Posterior vena cava (tissue), 2 donors: ENCODE data around the gene ZNF768. TPM values are rescaled to one million over a fixed set of nuclear protein-coding genes. Genes with fewer than 3 reads are reported as not detected.

ENCODE experiments used
- DNase-seq: peaks from one replicate; pipeline ENCODE4 v3.0.0-alpha.2; 2020; ENCODE audit warnings: low spot score
- intact Hi-C, 2 donors: fragments of 100-400 bp; cut with DNase I; formaldehyde crosslinking; loops; one replicate each; pipeline versions ENCODE4 v1.14.1 to v1.14.2; 2022 to 2023
- long read RNA-seq, 2 donors: library from polyadenylated mRNA; unstranded; transcript quantifications; one replicate each; pipeline ENCODE4 v2.0.0, GENCODE V29; 2020 to 2021
- total RNA-seq, 2 donors: library from RNA; stranded (reverse); fragmentation: NEBNext Ultra II Directional; extraction: Animal tissue kit (Norgen Biotek cat#: 25700); gene quantifications; one replicate each; pipeline ENCODE4 v1.2.1, GENCODE V29; 2021
- donor health status: DM: yes; HTN: yes; CAD: no.
- donor health status: DM: yes; HTN: yes; CAD: no.

ZNF768 gene
- 10 to 100 TPM; 21.9 to 27.3 TPM for total RNA-seq
- long read RNA-seq, donor 1, partial matches to known transcripts: 0 of 9 reads
- long read RNA-seq, donor 1, other reads (novel, unspliced or antisense): 8 of 9 reads
- long read RNA-seq, donor 2, partial matches to known transcripts: 0 of 29 reads
- long read RNA-seq, donor 2, other reads (novel, unspliced or antisense): 25 of 29 reads

DNA sequence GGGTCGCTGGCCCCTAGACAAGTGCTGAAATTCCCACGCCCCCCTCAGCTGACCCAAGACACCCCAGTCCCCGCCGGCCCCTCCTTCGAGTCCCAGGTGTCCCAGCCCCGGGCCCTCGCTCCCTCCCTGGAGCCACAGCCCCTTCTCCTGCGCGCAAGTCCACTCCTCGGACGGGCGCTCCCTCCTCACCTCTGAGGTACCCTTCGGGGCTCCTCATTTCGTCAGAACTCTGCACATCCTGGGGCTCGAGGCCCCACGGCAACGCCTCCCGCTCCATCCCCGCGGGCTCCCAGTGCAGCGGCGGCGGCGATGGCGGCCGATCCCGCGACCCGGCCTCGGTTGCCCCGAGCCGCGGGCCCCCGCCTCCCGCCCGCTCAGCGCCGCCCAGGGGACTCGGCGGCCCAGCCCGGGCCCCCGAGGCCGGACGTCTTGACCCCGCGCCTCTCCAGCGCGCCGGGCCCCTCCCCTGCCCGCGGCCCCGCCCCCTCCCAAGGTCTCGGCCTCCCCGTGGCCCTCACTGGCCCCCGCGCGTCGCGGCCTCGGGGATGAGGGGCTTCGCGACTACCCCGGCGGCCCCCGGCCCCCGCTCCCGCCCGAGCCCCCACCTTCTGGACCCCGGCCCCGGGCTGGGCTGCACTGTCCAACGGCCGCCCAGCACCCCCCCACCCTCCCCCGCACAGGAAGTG is at the start of gene ZNF768:
Gene ZNF768, minus strand, starts transcription at position 430 of the 686 bp plus-strand sequence. Its CDS starts 153 bp downstream, at position 277.
- peak; percentile 86 for DNase-seq
- intact Hi-C loops: loop anchor here (10.0 kb wide), 2 partner anchors 59 to 81 kb away; partner anchors contain the start of genes SEPHS2 (in 1 of the 2) and ZNF785 (in 1 of the 2)

DNA sequence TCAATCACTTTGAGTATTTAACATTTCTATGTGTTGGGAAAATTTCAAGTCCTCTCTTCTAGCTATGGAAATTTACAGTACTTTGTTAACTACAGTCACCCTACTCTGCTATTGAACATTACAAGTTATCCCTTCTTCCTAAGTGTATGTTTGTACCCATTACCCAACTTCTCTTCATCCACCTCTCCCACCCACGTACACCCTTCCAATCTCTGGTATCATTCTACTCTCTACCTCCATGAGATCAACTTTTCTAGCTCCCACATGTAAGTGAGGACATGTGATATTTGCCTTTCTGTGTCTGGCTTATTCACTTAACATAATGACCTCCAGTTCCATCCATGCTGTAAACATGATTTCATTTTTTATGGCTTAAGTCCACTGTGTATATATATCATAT is 48.3 kb upstream of the ZNF768 start:
- intact Hi-C loops: no loop called here
- no peak for DNase-seq

DNA sequence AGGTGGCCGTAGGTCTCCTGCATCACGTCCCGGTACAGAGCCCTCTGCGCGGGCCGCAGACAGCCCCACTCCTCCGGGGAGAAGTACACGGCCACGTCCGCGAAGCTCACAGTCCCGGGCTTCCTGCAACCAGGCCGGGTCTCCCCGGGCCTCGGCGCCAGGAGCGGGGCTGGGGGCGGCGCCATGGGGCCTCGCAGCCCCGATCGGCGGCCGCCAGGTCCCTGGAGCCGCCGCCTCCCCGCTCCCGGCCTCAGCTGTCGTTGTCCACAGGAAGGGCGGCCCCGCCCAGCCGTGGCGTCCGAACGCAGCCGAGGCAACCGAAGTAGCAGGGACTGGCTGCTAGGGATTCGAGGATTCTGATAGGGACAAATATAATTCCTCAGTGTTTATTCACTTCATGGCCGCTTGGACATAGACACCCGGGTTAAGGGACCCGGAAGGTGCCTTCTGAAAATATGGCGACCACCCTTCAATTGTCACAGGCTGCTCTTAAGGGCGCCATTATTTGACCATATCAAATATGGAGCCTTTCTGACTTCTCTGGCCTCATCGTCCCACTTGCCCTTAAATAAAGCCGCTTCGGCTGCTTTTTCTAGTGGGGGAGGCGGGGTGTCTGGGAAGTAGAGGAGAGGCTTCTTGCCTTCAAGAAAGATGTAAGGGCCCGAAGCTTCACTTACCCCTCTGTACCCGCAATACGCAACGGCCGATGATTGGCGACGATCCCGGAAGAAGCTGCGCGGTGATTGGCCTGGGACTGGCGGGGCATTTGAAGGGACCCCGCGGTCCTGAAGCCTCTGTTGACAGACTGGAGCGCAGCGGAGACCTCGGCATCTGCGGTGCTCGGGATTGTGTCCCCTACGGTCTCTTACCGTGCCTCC is 45.3 kb upstream of the ZNF768 start, which contains the start of gene ZNF688:
Gene ZNF688, minus strand, starts transcription at position 270 of the 878 bp plus-strand sequence. Its CDS starts 85 bp downstream, at position 185.
- intact Hi-C loops: no loop called here

DNA sequence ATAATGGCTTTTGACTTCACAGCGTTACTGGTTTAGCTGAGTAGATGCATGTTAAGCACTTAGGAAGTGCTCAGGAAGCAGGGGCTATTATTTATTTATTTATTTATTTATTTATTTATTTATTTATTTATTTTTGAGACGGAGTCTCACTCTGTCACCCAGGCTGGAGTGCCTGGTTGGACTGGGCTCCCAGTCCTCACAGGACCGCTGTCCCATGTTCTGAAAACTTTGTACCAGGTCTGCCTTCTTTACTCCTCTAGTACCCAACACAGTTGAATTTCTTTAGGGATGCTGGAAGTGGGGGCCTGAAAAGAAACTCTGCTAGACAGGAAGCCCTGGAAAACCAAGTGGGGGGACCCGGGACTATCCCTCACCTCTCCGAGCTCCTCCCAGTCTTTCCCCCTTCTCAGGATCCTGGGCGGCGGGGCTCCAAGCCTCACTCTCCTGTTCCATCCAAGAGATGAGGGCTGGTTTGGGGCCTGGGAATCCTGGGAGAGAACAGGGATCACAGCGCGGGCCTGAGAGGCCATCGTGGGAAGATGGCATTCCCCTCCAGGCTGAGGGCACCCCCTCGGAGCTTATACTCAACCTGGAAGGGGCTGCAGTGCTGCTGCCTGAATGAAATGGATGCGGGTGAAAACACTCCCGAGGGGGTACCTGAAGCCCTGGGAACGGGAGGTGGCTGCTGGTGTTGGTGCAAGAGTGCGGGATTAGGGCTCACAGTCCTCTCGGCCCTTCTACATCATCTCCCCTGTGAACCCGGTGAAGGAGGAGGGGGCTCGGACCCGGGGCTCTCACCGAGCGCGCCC is 44.5 kb upstream of the ZNF768 start:
- intact Hi-C loops: no loop called here
- no peak for DNase-seq

More for the DNA sequence above, 45.3 kb upstream of the ZNF768 start, which contains the start of gene ZNF688:
- peak; percentile 99 for DNase-seq

DNA sequence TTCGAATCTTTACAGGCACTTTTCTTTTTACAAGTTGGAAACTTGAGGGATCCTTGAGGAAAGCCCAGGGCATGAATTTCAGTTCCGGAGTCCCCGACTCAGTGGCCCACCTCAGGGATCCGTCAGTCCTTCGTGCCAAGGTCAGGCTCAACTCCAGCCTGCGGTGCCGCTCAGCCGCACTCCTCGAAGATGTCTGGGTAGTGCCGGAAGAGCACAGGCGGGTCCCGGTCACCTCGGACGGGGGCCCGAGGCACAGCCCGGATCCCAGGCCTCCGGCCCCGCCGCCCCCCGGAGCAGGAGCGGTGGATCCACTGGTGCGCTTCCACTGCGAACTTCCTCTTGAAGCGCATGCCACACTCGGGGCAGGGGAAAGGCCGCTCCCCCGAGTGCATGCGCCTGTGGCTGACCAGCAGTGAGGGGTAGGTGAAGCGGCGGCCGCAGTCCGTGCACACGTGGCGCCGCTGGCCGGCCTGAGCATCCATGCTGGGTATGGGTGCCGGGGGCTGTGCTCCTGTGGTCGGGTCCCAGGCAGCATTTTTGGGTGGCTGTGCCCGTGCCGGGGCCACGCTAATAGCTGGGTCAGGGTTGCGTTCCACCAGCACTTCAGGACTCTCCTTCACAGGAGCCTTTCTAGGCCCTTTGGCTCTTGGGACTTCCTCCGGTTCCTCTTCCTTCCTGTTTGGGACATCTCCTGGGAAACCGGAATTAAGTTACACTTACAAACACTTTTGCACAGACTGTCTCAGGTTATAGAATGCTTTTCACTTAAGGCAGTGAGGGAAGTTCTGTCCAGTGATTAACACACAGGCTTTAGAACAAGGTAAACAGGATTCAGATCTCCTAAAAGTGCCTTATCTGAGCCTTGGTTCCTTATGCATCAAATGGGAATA is 43.6 kb upstream of the ZNF768 start:
- intact Hi-C loops: no loop called here
- DNase-seq: no peak

DNA sequence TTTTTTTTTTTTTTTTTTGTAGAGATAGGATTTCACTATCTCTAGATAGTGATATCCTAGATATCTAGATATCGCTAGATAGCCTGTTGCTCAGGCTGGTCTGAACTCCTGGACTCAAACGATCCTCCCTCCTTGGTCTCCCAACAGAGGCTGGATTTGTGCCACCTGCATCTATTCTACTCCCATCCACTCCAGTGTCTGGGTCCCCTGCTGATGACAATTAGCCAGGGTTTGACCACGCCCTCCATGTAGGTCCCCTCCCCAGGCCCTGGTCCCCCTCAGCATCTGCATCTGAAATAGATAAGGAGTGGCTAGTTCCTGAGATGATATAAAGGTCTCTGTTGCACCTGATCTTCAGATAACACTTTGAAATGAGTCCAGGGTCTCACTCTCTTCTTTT is 42.9 kb upstream of the ZNF768 start:
- intact Hi-C loops: no loop called here
- DNase-seq: no peak

DNA sequence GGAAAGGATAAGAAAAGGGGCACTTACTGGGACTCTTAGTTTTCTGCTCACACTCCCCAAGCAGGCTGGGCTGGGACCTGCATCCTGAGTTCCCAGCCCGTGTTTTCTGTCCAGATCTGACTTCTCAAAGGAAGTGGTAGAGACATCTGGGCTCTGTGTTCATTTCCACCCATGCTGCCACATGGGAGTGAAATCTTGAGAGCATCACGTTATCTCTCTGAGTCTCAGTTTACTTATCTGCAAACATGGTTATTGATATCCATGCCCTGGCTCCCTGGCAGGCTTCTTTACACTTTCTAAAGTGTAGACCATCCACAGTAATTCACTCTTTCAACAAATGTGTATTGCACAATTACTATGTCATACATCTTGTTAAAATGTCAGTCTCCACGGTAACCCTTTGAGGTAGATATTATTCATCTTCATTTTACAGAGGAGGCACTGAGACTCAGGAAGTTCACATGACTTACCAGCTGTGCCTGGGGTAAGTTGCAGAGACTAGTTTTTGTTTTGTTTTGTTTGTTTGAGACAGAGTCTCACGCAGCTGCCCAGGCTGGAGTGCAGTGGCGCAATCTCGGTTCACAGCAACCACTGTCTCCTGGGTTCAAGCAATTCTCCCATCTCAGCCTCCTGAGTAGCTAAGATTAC is 41.7 kb upstream of the ZNF768 start:
- intact Hi-C loops: loop anchor here in 1 of 2 donors (1.0 kb wide), 1 partner anchor 36 kb away; no protein-coding TSS in a partner anchor
- DNase-seq: no peak

DNA sequence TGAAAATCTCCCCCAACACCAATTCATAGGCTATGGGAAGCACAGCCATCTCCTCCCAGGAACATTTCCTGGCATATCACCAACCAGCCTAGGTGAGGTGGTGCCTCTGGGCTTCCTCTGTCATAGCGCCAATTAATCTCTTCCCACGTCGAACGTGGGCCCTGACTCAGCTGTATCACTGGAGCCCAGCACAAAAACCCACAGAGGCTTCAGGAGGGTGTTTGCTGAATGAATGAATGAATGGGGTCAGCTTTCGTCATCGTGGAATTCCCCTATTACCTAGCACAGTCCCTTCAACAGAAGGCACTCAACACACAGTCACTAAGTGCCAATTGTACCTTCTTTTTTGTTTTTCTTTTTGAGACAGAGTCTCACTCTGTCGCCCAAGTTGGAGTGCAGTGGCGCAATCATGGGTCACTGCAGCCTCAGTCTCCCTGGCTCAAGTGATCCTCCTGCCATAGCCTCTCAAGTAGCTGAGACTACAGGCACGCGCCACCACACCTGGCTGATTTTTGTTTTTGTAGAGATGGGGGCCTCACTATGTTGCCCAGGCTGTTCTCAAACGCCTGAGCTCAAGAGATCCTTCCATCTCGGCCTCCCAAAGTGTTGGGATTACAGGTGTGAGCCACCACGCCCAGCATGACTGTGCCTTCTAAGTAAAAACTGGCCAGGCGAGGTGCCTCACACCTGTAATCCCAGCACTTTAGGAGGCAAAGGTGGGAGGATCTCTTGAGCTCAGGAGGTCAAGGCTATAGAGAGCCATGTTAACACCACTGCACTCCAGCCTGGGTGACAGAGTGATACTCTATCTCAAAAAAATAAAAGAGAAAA is 41.0 kb upstream of the ZNF768 start:
- intact Hi-C loops: no loop called here
- DNase-seq: no peak

DNA sequence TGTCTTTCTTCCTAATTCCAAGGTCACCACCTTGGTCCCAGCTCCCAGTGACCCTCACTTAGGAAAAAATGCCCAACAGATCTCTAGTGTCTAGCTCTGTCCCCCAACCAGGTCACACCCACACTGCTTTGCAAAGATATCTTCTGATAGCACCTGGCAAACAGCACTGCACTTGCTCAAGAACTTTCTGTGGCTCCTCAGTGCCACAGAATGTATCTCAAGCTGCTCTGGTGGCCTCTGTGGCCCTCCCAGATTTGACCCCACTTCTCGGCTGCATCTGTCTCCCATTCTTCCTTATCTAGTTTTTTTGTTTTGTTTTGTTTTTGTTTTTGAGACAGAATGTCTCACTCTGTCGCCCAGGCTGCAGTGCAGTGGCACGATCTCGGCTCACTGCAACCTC is 40.2 kb upstream of the ZNF768 start:
- no peak for DNase-seq
- intact Hi-C loops: no loop called here

DNA sequence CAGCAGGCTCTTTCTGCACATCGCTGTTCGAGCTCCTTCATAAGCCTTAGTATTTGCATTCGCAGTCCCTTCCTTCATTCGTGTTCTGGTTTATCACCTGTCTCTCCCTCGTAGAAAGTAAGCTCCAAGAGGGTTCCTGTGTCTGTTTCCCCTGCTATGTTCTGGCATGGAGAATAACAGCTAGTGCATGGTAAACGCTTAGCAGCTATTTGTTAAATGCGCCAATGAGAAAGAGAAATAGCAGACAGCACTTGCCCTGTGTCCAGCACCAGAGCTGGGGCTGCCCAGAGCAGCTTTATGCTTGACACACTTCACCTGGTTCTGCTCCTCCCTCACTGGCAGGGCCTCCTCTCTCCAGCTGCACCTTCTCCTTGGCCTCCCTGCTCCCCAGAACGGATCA is 39.6 kb upstream of the ZNF768 start:
- no peak for DNase-seq
- intact Hi-C loops: no loop called here

DNA sequence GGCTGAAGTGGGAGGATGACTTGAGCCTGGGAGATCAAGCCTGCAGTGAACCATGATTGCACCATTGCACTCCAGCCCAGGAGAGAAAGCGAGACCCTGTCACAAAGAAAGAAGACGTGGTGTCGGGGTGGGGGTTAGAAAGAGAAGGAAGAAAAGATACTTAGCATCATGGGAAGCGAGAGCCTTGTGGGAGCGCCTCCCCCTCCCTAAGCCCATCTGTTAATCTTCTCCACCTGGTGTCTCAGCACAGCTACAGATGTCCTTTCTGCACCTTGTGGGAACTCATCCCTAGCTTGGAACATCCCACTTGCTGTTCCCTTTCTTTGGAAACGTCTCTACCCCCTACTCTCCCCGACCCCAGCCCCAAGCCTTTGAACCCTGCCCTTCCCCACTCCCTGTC is 39.2 kb upstream of the ZNF768 start:
- intact Hi-C loops: no loop called here

DNA sequence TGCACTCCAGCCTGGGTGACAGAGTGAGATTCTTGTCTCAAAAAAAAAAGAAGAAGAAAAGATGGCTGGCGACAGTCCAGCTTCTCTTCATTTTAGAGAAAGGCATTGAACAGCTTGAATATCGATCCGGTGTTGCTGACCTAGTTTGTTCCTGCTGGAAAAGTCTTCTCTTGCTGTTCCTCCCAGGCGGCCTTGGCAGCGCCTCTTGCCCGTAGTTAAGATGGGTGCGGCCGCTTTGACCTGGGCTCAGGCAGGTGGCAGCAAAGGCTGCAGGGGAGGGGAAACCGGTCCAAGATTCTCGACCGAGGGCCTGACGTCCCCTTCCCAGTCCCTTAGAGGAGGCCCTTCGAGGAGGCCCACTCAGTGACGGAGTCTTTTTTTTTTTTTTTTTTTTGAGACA is 35.7 kb upstream of the ZNF768 start:
- no peak for DNase-seq
- intact Hi-C loops: no loop called here

More for the DNA sequence above, 39.2 kb upstream of the ZNF768 start:
- DNase-seq: no peak

DNA sequence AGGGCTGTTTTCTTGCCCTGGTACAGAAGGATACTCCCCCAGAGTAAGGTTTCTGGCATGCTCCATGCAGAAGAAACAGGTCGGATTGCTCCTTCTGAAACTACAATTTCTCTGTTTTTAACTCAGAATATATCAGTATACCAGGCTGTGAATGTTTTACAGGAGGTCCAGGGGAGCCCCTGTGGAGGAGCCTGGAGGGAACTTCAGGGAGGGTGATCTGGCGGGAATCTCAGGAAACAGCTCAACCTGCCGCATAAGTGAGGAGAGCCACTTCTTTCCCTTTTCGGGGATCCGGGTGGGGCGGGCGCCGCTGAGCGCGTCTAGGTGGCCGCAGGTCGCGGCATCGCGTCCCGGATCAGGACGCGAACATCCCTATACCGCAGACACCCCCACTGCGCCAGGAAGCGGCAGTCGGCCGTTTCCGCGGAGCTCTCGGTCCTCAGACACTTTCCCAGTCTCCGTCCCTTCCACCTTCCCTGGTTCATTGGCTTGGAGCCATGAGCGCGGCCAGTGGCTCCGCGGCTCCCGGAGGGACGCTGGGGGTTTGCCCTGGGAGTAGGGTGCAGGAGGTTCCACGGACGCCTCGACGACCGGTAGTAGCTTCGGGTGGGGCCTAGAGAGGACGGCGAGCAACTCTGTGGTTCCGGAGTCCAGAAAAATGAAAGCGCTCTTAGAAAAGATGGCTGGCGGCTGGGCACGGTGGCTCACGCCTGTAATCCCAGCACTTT is 34.9 kb upstream of the ZNF768 start:
- intact Hi-C loops: no loop called here

DNA sequence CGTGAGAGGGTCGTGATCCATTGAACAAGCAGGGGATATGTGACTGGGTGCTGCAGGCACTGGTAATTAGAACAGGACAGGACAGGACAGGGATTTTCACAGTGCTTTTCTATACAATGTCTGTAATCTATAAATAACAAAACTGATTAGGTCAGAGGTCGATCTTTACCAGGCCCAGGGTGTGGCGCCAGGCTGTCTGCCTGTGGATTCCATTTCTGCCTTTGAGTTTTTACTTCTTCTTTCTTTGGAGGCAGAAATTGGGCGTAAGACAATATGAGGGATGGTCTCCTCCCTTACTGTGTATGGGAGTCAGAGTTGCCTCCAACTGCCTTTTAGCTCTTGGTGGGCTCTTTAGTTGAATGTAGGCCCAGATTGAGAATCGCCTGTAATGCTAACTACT is 33.3 kb upstream of the ZNF768 start:
- DNase-seq: no peak
- intact Hi-C loops: no loop called here

More for the DNA sequence above, 34.9 kb upstream of the ZNF768 start:
- peak; percentile 82 for DNase-seq

DNA sequence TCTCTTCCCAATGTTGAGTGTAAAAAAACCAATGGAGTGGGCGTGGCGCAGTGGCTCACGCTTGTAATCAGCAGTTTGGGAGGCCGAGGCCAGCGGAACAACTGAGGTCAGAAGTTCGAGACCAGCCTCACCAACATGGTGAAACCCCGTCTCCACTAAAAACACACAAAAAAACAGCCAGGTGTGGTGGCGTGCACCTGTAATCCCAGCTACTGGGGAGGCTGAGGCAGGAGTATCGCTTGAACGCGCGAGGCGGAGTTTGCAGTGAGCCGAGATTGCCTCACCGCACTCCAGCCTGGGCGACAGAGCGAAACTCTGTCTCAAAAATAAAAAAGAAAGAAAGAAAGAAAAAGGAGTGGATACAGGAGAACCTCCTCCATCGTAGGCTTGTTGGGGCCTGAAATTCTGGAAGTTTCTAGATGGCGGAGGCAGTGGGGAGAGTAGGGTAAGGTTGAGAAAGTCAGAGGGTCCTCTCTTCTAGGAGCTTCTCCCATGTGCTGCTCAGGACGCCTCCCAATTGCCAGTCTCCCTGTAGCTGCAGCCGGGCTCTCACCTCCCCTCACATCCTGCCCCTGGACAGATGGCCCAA is 32.5 kb upstream of the ZNF768 start:
- no peak for DNase-seq
- intact Hi-C loops: no loop called here
